ENCODE measurements around the gene AKNA. TPM values are rescaled to one million over a fixed set of nuclear protein-coding genes. Genes with fewer than 3 reads are reported as not detected.

Gene AKNA
- total RNA-seq, 5 donors from 2014 or later (not counting 1 experiment from before 2014, with no cell fraction given), result 382 to 462 (median 415) TPM

GRCh38 chr9:114351932-114352331 lies 35.9 kb downstream of the AKNA start:
- CTCF ChIA-PET, result interaction anchor here in 1 of 2 donors (0.5 kb wide), 1 partner anchor 152 kb away, joined by 3 read pairs; no protein-coding TSS in a partner anchor
- WGBS (ENCODE audit: insufficient coverage), result 0% methylated on average over 1 of the region's 4 CpGs
- Mint-ChIP-seq H3K4me3 (no peak overlapping the region), H3K9me3 (no peaks in the 10 kb centered on the region), H3K27me3 (no peaks in the 10 kb centered on the region), H3K36me3 (peaks cover 52% of the 10 kb centered on the region), H3K4me1 (peaks cover 51 to 62% (median 58%) of the 10 kb centered on the region in 3 donors), H3K27ac (peak overlapping the region; percentile 41 to 45)
- POLR2A ChIA-PET, result no interaction called here
- Histone ChIP-seq H3K36me3 (ENCODE audit: control insufficient read depth in 2 of 2, extremely low read depth in 1 of 2, insufficient read depth in 1 of 2, low read length in 1 of 2) (peaks cover 24 to 91% of the 10 kb centered on the region in 2 donors), H3K27ac (ENCODE audit: low read length) (no peak overlapping the region), H3K4me1 (ENCODE audit: control insufficient read depth in 1 of 2, extremely low read depth in 1 of 2, insufficient read depth in 2 of 2, low read length in 2 of 2) (peaks cover 20 to 62% of the 10 kb centered on the region in 2 experiments), H3K4me3 (ENCODE audit: control insufficient read depth in 1 of 2, extremely low read depth in 1 of 2, low read length in 1 of 2) (no peak overlapping the region), H3K9me3 (no peaks in the 10 kb centered on the region), H3K27me3 (replicated peaks in 1 of 2; ENCODE audit: control insufficient read depth in 2 of 2, extremely low read depth in 1 of 2, insufficient read depth in 2 of 2, low read length in 1 of 2) (no peaks in the 10 kb centered on the region)
- DNase-seq, result peak in 4 of 35 experiments; percentile 14 to 55 (median 36)
- ATAC-seq (replicated peaks in 1 of 4), result peak in 2 of 4 experiments; percentile 26 to 45

GRCh38 chr9:114350636-114351401 lies 37.0 kb downstream of the AKNA start:
- Histone ChIP-seq H3K4me1 (ENCODE audit: control insufficient read depth in 1 of 2, extremely low read depth in 1 of 2, insufficient read depth in 2 of 2, low read length in 2 of 2) (peaks cover 20 to 55% of the 10 kb centered on the region in 2 experiments), H3K36me3 (ENCODE audit: control insufficient read depth in 2 of 2, extremely low read depth in 1 of 2, insufficient read depth in 1 of 2, low read length in 1 of 2) (peaks cover 26 to 91% of the 10 kb centered on the region in 2 donors), H3K27ac (ENCODE audit: low read length) (peak overlapping the region; percentile 36), H3K9me3 (no peaks in the 10 kb centered on the region), H3K27me3 (replicated peaks in 1 of 2; ENCODE audit: control insufficient read depth in 2 of 2, extremely low read depth in 1 of 2, insufficient read depth in 2 of 2, low read length in 1 of 2) (no peaks in the 10 kb centered on the region), H3K4me3 (ENCODE audit: control insufficient read depth in 1 of 2, extremely low read depth in 1 of 2, low read length in 1 of 2) (no peak overlapping the region)
- ATAC-seq (replicated peaks in 1 of 4) (no peak), DNase-seq (no peak)
- ChIA-PET POLR2A (interaction anchor here in 1 of 2 donors (0.6 kb wide), 1 partner anchor 20 kb away, joined by 3 read pairs; no protein-coding TSS in a partner anchor), CTCF (interaction anchor here (0.6 to 1.0 kb wide), 2 partner anchors 49 to 248 kb away, joined by 3 to 4 read pairs; no protein-coding TSS in a partner anchor)
- Mint-ChIP-seq H3K27me3 (no peaks in the 10 kb centered on the region), H3K4me3 (peak overlapping the region in 1 of 3 donors; percentile 58), H3K9me3 (no peaks in the 10 kb centered on the region), H3K4me1 (peaks cover 45 to 59% (median 52%) of the 10 kb centered on the region in 3 donors), H3K27ac (peak overlapping the region; percentile 92 to 93), H3K36me3 (peaks cover 53% of the 10 kb centered on the region)
- WGBS (ENCODE audit: insufficient coverage), result 93% methylated on average over 5 of the region's 16 CpGs

GRCh38 chr9:114349713-114350480 lies 37.9 kb downstream of the AKNA start:
- Mint-ChIP-seq H3K36me3 (peaks cover 60% of the 10 kb centered on the region), H3K4me1 (peaks cover 45 to 59% (median 54%) of the 10 kb centered on the region in 3 donors), H3K27ac (peak overlapping the region; percentile 92 to 93), H3K27me3 (no peaks in the 10 kb centered on the region), H3K9me3 (no peaks in the 10 kb centered on the region), H3K4me3 (peak overlapping the region in 1 of 3 donors; percentile 58)
- ATAC-seq (replicated peaks in 1 of 4), result no peak
- no peaks in the 10 kb centered on the region for H3K9me3 ChIP-seq
- no peak for DNase-seq
- 64% methylated on average over 5 of the region's 10 CpGs for WGBS (ENCODE audit: insufficient coverage)
- H3K4me1 ChIP-seq (ENCODE audit: control insufficient read depth in 1 of 2, extremely low read depth in 1 of 2, insufficient read depth in 2 of 2, low read length in 2 of 2), result peaks cover 20 to 54% of the 10 kb centered on the region in 2 experiments
- POLR2A ChIA-PET, result interaction anchor here in 1 of 2 donors (0.6 kb wide), 1 partner anchor 21 kb away, joined by 3 read pairs; no protein-coding TSS in a partner anchor
- H3K4me3 ChIP-seq (ENCODE audit: control insufficient read depth in 1 of 2, extremely low read depth in 1 of 2, low read length in 1 of 2), result no peak overlapping the region
- peak overlapping the region; percentile 36 for H3K27ac ChIP-seq (ENCODE audit: low read length)
- H3K36me3 ChIP-seq (ENCODE audit: control insufficient read depth in 2 of 2, extremely low read depth in 1 of 2, insufficient read depth in 1 of 2, low read length in 1 of 2), result peaks cover 28 to 93% of the 10 kb centered on the region in 2 donors
- CTCF ChIA-PET, result interaction anchor here in 1 of 2 donors (1.0 kb wide), 1 partner anchor 249 kb away, joined by 4 read pairs; no protein-coding TSS in a partner anchor
- no peaks in the 10 kb centered on the region for H3K27me3 ChIP-seq (replicated peaks in 1 of 2; ENCODE audit: control insufficient read depth in 2 of 2, extremely low read depth in 1 of 2, insufficient read depth in 2 of 2, low read length in 1 of 2)

- Mint-ChIP-seq H3K36me3 (peaks cover 69% of the 10 kb centered on the region), H3K9me3 (no peaks in the 10 kb centered on the region), H3K27ac (peak overlapping the region; percentile 92 to 93), H3K27me3 (no peaks in the 10 kb centered on the region), H3K4me3 (peak overlapping the region in 2 of 3 donors; percentile 52 to 58), H3K4me1 (peaks cover 49 to 59% (median 57%) of the 10 kb centered on the region in 3 donors)
- Histone ChIP-seq H3K4me3 (ENCODE audit: control insufficient read depth in 1 of 2, extremely low read depth in 1 of 2, low read length in 1 of 2) (no peak overlapping the region), H3K9me3 (no peaks in the 10 kb centered on the region), H3K4me1 (ENCODE audit: control insufficient read depth in 1 of 2, extremely low read depth in 1 of 2, insufficient read depth in 2 of 2, low read length in 2 of 2) (peaks cover 20 to 54% of the 10 kb centered on the region in 2 experiments), H3K36me3 (ENCODE audit: control insufficient read depth in 2 of 2, extremely low read depth in 1 of 2, insufficient read depth in 1 of 2, low read length in 1 of 2) (peaks cover 28 to 97% of the 10 kb centered on the region in 2 donors), H3K27me3 (replicated peaks in 1 of 2; ENCODE audit: control insufficient read depth in 2 of 2, extremely low read depth in 1 of 2, insufficient read depth in 2 of 2, low read length in 1 of 2) (no peaks in the 10 kb centered on the region), H3K27ac (ENCODE audit: low read length) (peak overlapping the region; percentile 36)
- peak in 31 of 35 experiments; percentile 17 to 72 (median 38) for DNase-seq
- ChIA-PET CTCF (no interaction called here), POLR2A (interaction anchor here in 1 of 2 donors (1.0 kb wide), 1 partner anchor 38 kb away, joined by 3 read pairs; no protein-coding TSS in a partner anchor)
- ATAC-seq (replicated peaks in 1 of 4), result peak; percentile 74 to 84 (median 76)
- WGBS (ENCODE audit: insufficient coverage), result 27% methylated on average over 4 of the region's 9 CpGs
These were observed 38.8 kb downstream of the AKNA start for GRCh38 chr9:114348906-114349482.

GRCh38 chr9:114348261-114348905 lies 39.4 kb downstream of the AKNA start:
- no peaks in the 10 kb centered on the region for H3K27me3 ChIP-seq (replicated peaks in 1 of 2; ENCODE audit: control insufficient read depth in 2 of 2, extremely low read depth in 1 of 2, insufficient read depth in 2 of 2, low read length in 1 of 2)
- peaks cover 20 to 53% of the 10 kb centered on the region in 2 experiments for H3K4me1 ChIP-seq (ENCODE audit: control insufficient read depth in 1 of 2, extremely low read depth in 1 of 2, insufficient read depth in 2 of 2, low read length in 2 of 2)
- peaks cover 52 to 59% (median 56%) of the 10 kb centered on the region in 3 donors for H3K4me1 Mint-ChIP-seq
- no peaks in the 10 kb centered on the region for H3K9me3 Mint-ChIP-seq
- no peak overlapping the region for H3K4me3 ChIP-seq (ENCODE audit: control insufficient read depth in 1 of 2, extremely low read depth in 1 of 2, low read length in 1 of 2)
- DNase-seq (no peak), ATAC-seq (replicated peaks in 1 of 4) (no peak)
- H3K4me3 Mint-ChIP-seq, result peak overlapping the region in 1 of 3 donors; percentile 58
- 74% methylated on average over 5 of the region's 12 CpGs for WGBS (ENCODE audit: insufficient coverage)
- H3K27ac ChIP-seq (ENCODE audit: low read length), result peak overlapping the region; percentile 36
- ChIA-PET CTCF (interaction anchor here in 1 of 2 donors (1.1 kb wide), 1 partner anchor 37 kb away, joined by 3 read pairs; no protein-coding TSS in a partner anchor), POLR2A (interaction anchor here in 1 of 2 donors (1.0 kb wide), 1 partner anchor 39 kb away, joined by 3 read pairs; no protein-coding TSS in a partner anchor)
- peak overlapping the region; percentile 92 to 93 for H3K27ac Mint-ChIP-seq
- H3K27me3 Mint-ChIP-seq, result no peaks in the 10 kb centered on the region
- peaks cover 26 to 98% of the 10 kb centered on the region in 2 donors for H3K36me3 ChIP-seq (ENCODE audit: control insufficient read depth in 2 of 2, extremely low read depth in 1 of 2, insufficient read depth in 1 of 2, low read length in 1 of 2)
- peaks cover 75% of the 10 kb centered on the region for H3K36me3 Mint-ChIP-seq
- no peaks in the 10 kb centered on the region for H3K9me3 ChIP-seq

Data from T-cell (primary cell).